DOHH2 (cell line): ENCODE data around the gene IER5.

Source experiments
- H3F3A ChIP-seq: fragments of 200-600 bp; sonication (generic), shearing (Covaris generic); 2 replicates; pipeline ENCODE4 v1.6.0; 2016; ENCODE audit warnings: antibody characterized with exemption, mild to moderate bottlenecking; ENCODE audit not compliant: control insufficient read depth, insufficient read depth
- H3K27ac ChIP-seq: fragments of 200-600 bp; sonication (generic); 2 replicates; pipeline ENCODE4 v1.5.1; 2014; ENCODE audit warnings: low read depth, mild to moderate bottlenecking, low read length, moderate library complexity
- H3K27me3 ChIP-seq: fragments of 200-600 bp; sonication (generic); 2 replicates; pipeline ENCODE4 v1.6.1; 2014; ENCODE audit warnings: mild to moderate bottlenecking, low read length, mixed read lengths; ENCODE audit not compliant: control insufficient read depth
- H3K36me3 ChIP-seq: fragments of 200-600 bp; sonication (generic); 2 replicates; pipeline ENCODE4 v1.6.1; 2014; ENCODE audit warnings: mild to moderate bottlenecking, low read length, moderate library complexity, mixed read lengths; ENCODE audit not compliant: control insufficient read depth
- H3K4me1 ChIP-seq: fragments of 200-600 bp; sonication (generic); 2 replicates; pipeline ENCODE4 v1.6.1; 2014; ENCODE audit warnings: mild to moderate bottlenecking, low read length, mixed read lengths; ENCODE audit not compliant: control insufficient read depth
- H3K4me2 ChIP-seq: fragments of 200-600 bp; sonication (generic); 2 replicates; pipeline ENCODE4 v1.6.0; 2014; ENCODE audit warnings: mild to moderate bottlenecking, low read length, moderate library complexity
- H3K4me3 ChIP-seq: fragments of 200-600 bp; sonication (generic); 2 replicates; pipeline ENCODE4 v1.5.1; 2014; ENCODE audit warnings: mild to moderate bottlenecking, low read length, mixed read lengths
- H3K79me2 ChIP-seq: fragments of 200-600 bp; sonication (generic); 2 replicates; pipeline ENCODE4 v1.6.1; 2014; ENCODE audit warnings: mild to moderate bottlenecking, low read length, mixed read lengths; ENCODE audit not compliant: control insufficient read depth
- H3K9me2 ChIP-seq: fragments of 200-600 bp; sonication (generic); replicated peaks from 2 replicates; pipeline ENCODE4 v1.6.1; 2014; ENCODE audit warnings: mild to moderate bottlenecking, low read length, mixed read lengths; ENCODE audit not compliant: control insufficient read depth
- H3K9me3 ChIP-seq: fragments of 200-600 bp; sonication (generic); 2 replicates; pipeline ENCODE4 v1.6.1; 2014; ENCODE audit warnings: antibody characterized with exemption, low read length, mixed read lengths; ENCODE audit not compliant: control insufficient read depth, insufficient read depth
- H4K20me1 ChIP-seq: fragments of 200-600 bp; sonication (generic); 2 replicates; pipeline ENCODE4 v1.6.0; 2014; ENCODE audit warnings: low read depth, mild to moderate bottlenecking, antibody characterized with exemption, low read length, moderate library complexity; ENCODE audit not compliant: control insufficient read depth, insufficient read depth
- EZH2phosphoT487 ChIP-seq: fragments of 200-600 bp; sonication (generic); IDR thresholded peaks from 2 replicates; pipeline ENCODE4 v1.6.1; 2017; ENCODE audit warnings: borderline replicate concordance, mild to moderate bottlenecking, antibody characterized with exemption, low read length, moderate library complexity, mixed read lengths
- TF ChIP-seq, protein P1 (sequence below): fragments of 200-600 bp; sonication (generic); IDR thresholded peaks from one replicate; pipeline ENCODE4 v1.5.1; 2014; ENCODE audit warnings: antibody characterized with exemption, mild to moderate bottlenecking, low read depth, low read length; ENCODE audit not compliant: poor library complexity, severe bottlenecking

IER5 gene

DNA sequence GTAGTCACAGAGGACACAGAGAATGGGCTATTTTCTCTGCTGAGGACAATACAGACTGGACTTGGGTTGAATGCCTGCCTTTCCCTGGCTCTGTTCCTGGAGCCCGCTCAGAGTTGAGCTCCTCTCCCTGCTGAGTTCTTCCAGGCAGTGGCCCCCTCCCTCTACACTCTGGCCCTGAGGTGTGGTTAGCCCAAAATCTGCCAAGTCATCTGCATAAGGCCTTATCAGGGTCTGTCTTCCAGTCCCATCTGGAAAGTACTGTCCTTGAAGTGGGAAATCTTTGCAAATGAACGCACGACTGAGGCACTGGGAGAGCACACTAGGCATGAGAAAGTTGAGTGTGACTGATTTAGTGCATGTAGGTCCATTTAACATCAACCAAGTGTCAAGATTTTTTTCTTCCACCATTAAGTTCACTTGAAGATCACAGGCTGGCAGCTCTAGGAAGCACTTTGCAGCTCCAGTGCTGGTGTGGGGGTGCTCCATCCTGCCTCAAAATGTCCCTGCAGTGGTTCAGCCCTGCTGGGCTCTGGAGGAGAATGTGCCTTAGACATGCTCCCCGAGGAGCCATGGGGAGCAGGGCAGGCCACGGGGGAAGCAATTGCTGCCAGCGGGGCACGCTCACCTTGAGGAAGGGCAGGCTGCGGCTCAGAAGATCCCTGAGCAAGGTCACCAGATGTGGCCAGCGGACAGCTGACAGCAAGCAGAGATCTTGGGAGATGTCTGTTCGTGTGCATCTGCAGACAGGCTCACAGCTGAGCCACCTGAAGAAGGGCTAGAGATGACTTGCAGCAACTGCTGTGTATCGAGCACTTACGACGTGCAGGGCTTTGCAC is 41.5 kb downstream of the IER5 start:
- Histone ChIP-seq H3K79me2 (no peaks in the 10 kb centered on the region), H3K9me2 (no peaks in the 10 kb centered on the region), H3K4me2 (peak overlapping the region; percentile 75), H3K27ac (no peak overlapping the region), H3F3A (peaks cover 20% of the 10 kb centered on the region), H3K9me3 (no peaks in the 10 kb centered on the region), H3K4me1 (peaks cover 72% of the 10 kb centered on the region), H3K27me3 (0 out of 2 replicates have a peak, but pooled peaks cover 3% of the 10 kb centered on the region), H3K4me3 (0 out of 2 replicates have a peak overlapping the region, but pooled peaks have one; percentile 57), H4K20me1 (0 out of 2 replicates have a peak, but pooled peaks cover 4% of the 10 kb centered on the region), H3K36me3 (no peaks in the 10 kb centered on the region)
- TF ChIP-seq EZH2phosphoT487: no peak
- TF ChIP-seq, protein P1, sequence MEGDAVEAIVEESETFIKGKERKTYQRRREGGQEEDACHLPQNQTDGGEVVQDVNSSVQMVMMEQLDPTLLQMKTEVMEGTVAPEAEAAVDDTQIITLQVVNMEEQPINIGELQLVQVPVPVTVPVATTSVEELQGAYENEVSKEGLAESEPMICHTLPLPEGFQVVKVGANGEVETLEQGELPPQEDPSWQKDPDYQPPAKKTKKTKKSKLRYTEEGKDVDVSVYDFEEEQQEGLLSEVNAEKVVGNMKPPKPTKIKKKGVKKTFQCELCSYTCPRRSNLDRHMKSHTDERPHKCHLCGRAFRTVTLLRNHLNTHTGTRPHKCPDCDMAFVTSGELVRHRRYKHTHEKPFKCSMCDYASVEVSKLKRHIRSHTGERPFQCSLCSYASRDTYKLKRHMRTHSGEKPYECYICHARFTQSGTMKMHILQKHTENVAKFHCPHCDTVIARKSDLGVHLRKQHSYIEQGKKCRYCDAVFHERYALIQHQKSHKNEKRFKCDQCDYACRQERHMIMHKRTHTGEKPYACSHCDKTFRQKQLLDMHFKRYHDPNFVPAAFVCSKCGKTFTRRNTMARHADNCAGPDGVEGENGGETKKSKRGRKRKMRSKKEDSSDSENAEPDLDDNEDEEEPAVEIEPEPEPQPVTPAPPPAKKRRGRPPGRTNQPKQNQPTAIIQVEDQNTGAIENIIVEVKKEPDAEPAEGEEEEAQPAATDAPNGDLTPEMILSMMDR: no peak

DNA sequence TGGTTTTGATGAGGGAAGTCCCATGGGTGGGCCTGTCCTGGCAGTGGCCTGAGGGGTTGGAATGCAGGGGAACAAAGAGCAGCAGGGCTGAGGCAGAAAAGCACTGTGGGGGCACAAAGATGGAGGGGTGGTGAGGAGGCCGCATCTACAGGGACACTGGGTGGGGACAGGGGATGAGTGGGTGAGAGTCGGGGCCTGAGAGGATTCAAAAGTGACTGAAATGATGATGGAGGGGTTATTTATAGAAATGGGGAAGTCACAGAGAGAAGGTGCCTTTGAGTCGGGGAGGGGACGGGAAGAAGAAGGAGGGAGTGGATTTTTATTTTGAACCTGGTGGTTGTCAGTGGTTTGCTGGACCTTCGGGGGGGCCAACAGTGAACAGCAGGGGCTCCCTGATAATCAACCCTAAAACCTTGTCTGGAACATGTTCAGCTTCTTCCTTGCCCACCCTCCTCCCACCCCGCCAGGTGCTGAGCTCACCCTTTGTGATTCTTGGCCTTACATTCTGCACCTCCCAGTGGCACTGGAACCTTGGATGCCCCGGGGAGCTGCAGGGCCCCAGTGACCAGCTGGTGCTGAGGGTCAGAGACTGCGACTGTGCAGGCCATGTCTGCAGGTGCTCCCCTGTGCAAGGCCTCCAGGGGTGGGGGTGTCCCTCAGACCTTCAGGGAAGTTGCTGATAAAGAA is 42.9 kb downstream of the IER5 start:
- no peaks in the 10 kb centered on the region for H3K9me2 ChIP-seq

DNA sequence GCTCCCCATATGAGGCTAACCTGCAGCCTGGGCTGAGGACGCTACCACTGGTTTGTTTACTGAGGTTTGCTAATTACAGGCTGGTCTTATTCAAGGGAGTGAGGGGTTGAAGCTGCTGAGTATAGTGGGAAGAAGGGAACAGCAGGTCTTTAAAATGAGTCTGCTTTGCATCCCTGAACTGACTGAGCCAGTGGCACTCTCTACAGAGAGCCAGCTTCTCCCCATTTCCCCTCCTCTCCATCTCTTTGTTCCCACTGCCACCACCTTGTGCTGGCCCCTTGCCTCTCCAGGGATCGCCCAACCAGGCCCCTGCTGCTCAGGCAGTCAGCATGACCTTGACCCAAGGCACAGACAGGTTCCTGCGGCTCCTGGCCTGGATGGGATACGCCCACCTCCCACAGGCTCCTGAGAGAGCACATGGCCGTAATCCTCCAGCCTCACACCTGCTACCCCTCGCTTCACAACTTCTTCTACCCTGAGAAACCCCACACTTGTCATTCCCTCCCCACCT is 45.0 kb downstream of the IER5 start:
- H3K4me3 ChIP-seq: no peak overlapping the region
- peaks cover 3% of the 10 kb centered on the region; the same call in 1 of the 2 replicates for H3K27me3 ChIP-seq
- no peak for TF ChIP-seq EZH2phosphoT487
- TF ChIP-seq, protein P1: no peak
- no peak overlapping the region; the same call in 1 of the 2 replicates for H3K4me2 ChIP-seq
- H3K9me2 ChIP-seq: no peaks in the 10 kb centered on the region
- no peaks in the 10 kb centered on the region for H3K9me3 ChIP-seq
- no peak overlapping the region for H3K27ac ChIP-seq
- H3K79me2 ChIP-seq: no peaks in the 10 kb centered on the region
- peaks cover 77% of the 10 kb centered on the region for H3K4me1 ChIP-seq
- H3K36me3 ChIP-seq: no peaks in the 10 kb centered on the region
- H3F3A ChIP-seq: peaks cover 20% of the 10 kb centered on the region
- 0 out of 2 replicates have a peak, but pooled peaks cover 4% of the 10 kb centered on the region for H4K20me1 ChIP-seq

More for the DNA sequence above, 42.9 kb downstream of the IER5 start:
- H3K4me3 ChIP-seq: peak overlapping the region; percentile 58
- TF ChIP-seq, protein P1: no peak
- TF ChIP-seq EZH2phosphoT487: no peak
- 0 out of 2 replicates have a peak, but pooled peaks cover 3% of the 10 kb centered on the region for H3K27me3 ChIP-seq
- H3K9me3 ChIP-seq: no peaks in the 10 kb centered on the region
- H3K36me3 ChIP-seq: no peaks in the 10 kb centered on the region
- H3F3A ChIP-seq: peaks cover 20% of the 10 kb centered on the region
- H4K20me1 ChIP-seq: 0 out of 2 replicates have a peak, but pooled peaks cover 4% of the 10 kb centered on the region
- H3K79me2 ChIP-seq: no peaks in the 10 kb centered on the region
- H3K4me1 ChIP-seq: peaks cover 84% of the 10 kb centered on the region
- peak overlapping the region; percentile 49 for H3K27ac ChIP-seq
- peak overlapping the region; percentile 72 for H3K4me2 ChIP-seq
